Liver (tissue), 3 donors: Measurements from ENCODE around the gene SEMA3E.

ENCODE experiments used
- EGR1 ChIP-seq, 2 donors: IDR thresholded peaks; 2 replicates each; pipeline ENCODE4 v1.6.1; 2016 to 2018; ENCODE audit warnings: antibody characterized with exemption in 2 of 2, low read depth in 2 of 2
- FOXA1 ChIP-seq: IDR thresholded peaks from 2 replicates; pipeline ENCODE4 v1.6.1; 2016; ENCODE audit warnings: antibody characterized with exemption
- NR2F2 ChIP-seq: IDR thresholded peaks from 2 replicates; pipeline ENCODE4 v1.6.1; 2016; ENCODE audit warnings: antibody characterized with exemption
- RAD21 ChIP-seq, 2 donors: IDR thresholded peaks; 2 replicates each; pipeline ENCODE4 v1.6.1; 2016; ENCODE audit warnings: antibody characterized with exemption in 2 of 2, mild to moderate bottlenecking in 2 of 2
- SP1 ChIP-seq: IDR thresholded peaks from 2 replicates; pipeline ENCODE4 v1.6.1; 2018; ENCODE audit warnings: antibody characterized with exemption, mild to moderate bottlenecking
- TAF1 ChIP-seq: conservative IDR thresholded peaks from 2 replicates; pipeline ENCODE4 v1.6.1; 2016; ENCODE audit warnings: antibody characterized with exemption, mild to moderate bottlenecking
- YY1 ChIP-seq: IDR thresholded peaks from 2 replicates; pipeline ENCODE4 v1.6.1; 2016; ENCODE audit warnings: antibody characterized with exemption, mild to moderate bottlenecking
- TF ChIP-seq, protein P1 (sequence below): fragments of 150-350 bp; IDR thresholded peaks from 2 replicates; pipeline ENCODE4 v1.5.1; 2017; ENCODE audit warnings: improper control_type of control experiment, low read depth, low read length; ENCODE audit not compliant: missing input control
- TF ChIP-seq, protein P2 (sequence below): IDR thresholded peaks from 2 replicates; pipeline ENCODE4 v1.6.1; 2016; ENCODE audit warnings: antibody characterized with exemption
- TF ChIP-seq, protein P3 (sequence below): IDR thresholded peaks from 2 replicates; pipeline ENCODE4 v1.6.1; 2016; ENCODE audit warnings: antibody characterized with exemption
- donor health status: healthy.
- donor health status: healthy.

DNA sequence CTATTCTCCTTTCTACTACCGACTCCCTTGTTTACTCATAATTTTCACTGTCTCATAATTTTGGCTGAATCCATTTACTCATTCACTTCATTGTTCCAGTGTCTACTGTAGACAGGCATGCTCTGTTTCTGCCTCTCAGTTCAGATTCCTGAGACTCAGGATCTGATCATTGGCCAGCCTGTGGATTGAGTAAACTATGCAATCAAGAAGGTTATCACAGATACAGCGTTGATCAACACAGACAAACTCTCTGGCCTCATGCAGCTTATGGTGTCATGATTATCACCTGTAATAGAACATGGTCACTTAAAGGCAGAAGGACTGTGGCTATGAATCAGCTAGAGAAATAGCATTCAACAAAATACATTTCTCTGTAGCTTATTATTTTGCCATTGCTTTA lies 86.0 kb downstream of the SEMA3E start:
- TF ChIP-seq SP1: no peak
- TF ChIP-seq, protein P1, sequence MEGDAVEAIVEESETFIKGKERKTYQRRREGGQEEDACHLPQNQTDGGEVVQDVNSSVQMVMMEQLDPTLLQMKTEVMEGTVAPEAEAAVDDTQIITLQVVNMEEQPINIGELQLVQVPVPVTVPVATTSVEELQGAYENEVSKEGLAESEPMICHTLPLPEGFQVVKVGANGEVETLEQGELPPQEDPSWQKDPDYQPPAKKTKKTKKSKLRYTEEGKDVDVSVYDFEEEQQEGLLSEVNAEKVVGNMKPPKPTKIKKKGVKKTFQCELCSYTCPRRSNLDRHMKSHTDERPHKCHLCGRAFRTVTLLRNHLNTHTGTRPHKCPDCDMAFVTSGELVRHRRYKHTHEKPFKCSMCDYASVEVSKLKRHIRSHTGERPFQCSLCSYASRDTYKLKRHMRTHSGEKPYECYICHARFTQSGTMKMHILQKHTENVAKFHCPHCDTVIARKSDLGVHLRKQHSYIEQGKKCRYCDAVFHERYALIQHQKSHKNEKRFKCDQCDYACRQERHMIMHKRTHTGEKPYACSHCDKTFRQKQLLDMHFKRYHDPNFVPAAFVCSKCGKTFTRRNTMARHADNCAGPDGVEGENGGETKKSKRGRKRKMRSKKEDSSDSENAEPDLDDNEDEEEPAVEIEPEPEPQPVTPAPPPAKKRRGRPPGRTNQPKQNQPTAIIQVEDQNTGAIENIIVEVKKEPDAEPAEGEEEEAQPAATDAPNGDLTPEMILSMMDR: no peak
- TF ChIP-seq, protein P2, sequence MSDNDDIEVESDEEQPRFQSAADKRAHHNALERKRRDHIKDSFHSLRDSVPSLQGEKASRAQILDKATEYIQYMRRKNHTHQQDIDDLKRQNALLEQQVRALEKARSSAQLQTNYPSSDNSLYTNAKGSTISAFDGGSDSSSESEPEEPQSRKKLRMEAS: no peak
- TF ChIP-seq, protein P3, sequence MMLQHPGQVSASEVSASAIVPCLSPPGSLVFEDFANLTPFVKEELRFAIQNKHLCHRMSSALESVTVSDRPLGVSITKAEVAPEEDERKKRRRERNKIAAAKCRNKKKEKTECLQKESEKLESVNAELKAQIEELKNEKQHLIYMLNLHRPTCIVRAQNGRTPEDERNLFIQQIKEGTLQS: no peak
- TF ChIP-seq YY1: no peak
- TF ChIP-seq TAF1: no peak
- no peak for TF ChIP-seq NR2F2
- no peak for TF ChIP-seq EGR1 (IDR thresholded peaks at IDR 0.05; ENCODE audit: low read depth in 2 of 2)
- no peak for TF ChIP-seq FOXA1
- no peak for TF ChIP-seq RAD21 (IDR thresholded peaks at IDR 0.05)
